K562 (cell line): ENCODE data around the gene PCNX2. TPM values are rescaled to one million over a fixed set of nuclear protein-coding genes. Genes with fewer than 3 reads are reported as not detected.

ENCODE experiments used
- CBFA2T3 ChIP-seq: fragments of 450-650 bp; IDR thresholded peaks from 2 replicates; pipeline ENCODE4 v1.6.1; 2017
- KDM1A ChIP-seq, 2 experiments: fragments of 450-650 bp; IDR thresholded peaks; 2 replicates each; pipeline ENCODE4 v1.6.1; 2016; ENCODE audit warnings: mild to moderate bottlenecking in 2 of 2
- MEIS2 ChIP-seq: fragments of 450-650 bp; IDR thresholded peaks from 2 replicates; pipeline ENCODE4 v1.6.1; 2014; ENCODE audit warnings: mild to moderate bottlenecking; ENCODE audit not compliant: partially characterized antibody
- MTF1 ChIP-seq: fragments of 250-450 bp; sonication (Bioruptor Pico); IDR thresholded peaks from 2 replicates; pipeline ENCODE4 v1.9.0; 2021; ENCODE audit warnings: moderate library complexity, mild to moderate bottlenecking, inconsistent platforms, borderline replicate concordance
- NFE2 ChIP-seq: IDR thresholded peaks from 2 replicates; pipeline ENCODE4 v1.6.1; 2014; ENCODE audit warnings: antibody characterized with exemption, low read depth
- NFE2L1 ChIP-seq: fragments of 450-650 bp; IDR thresholded peaks from 2 replicates; pipeline ENCODE4 v1.6.1; 2016; ENCODE audit warnings: missing genetic modification characterization, low read depth, mild to moderate bottlenecking, missing compliant biosample characterization, moderate library complexity, borderline replicate concordance
- NR1H2 ChIP-seq: sonication (generic); formaldehyde crosslinking; IDR thresholded peaks from 2 replicates; pipeline ENCODE4 v1.4.0; 2020; ENCODE audit warnings: mild to moderate bottlenecking, missing genetic modification reagents
- PTTG1 ChIP-seq: fragments of 450-650 bp; IDR thresholded peaks from 2 replicates; pipeline ENCODE4 v1.6.1; 2016; ENCODE audit warnings: low read depth, mild to moderate bottlenecking, missing genetic modification characterization, missing compliant biosample characterization
- SMARCA4 ChIP-seq: fragments of 450-650 bp; IDR thresholded peaks from 2 replicates; pipeline ENCODE4 v1.6.1; 2016
- TSC22D4 ChIP-seq: fragments of 450-650 bp; IDR thresholded peaks from 2 replicates; pipeline ENCODE4 v1.6.1; 2016; ENCODE audit warnings: missing genetic modification characterization, missing biosample characterization, control low read depth
- ZNF143 ChIP-seq: sonication (generic); formaldehyde crosslinking; IDR thresholded peaks from 2 replicates; pipeline ENCODE4 v1.9.0; 2022; ENCODE audit warnings: mild to moderate bottlenecking, missing genetic modification reagents
- ZNF354B ChIP-seq: fragments of 250-450 bp; sonication (Bioruptor Pico); IDR thresholded peaks from 2 replicates; pipeline ENCODE4 v1.4.0; 2020
- polyA plus RNA-seq, 8 experiments: library from polyadenylated mRNA; depleted of rRNA in 4 of 8; stranded (reverse) in 5 of 8; unstranded in 3 of 8; fragments of >200 nt; fragmentation: Nextera tagmentation in 2 of 8; fragmentation: Illumina TruSeq in 1 of 8; extraction: Ambion mirVana in 2 of 8; extraction: Trizol in 1 of 8; gene quantifications; 2 replicates each; pipeline versions ENCODE4 v1.2.1 to v1.2.3, GENCODE V29; 2011 to 2014; ENCODE audit warnings: inconsistent platforms in 1 of 8, missing spikeins in 1 of 8
- total RNA-seq, 7 experiments: library from RNA; depleted of rRNA in 6 of 7; stranded (reverse); fragments of >200 nt in 6 of 7; fragmentation: Illumina TruSeq in 2 of 7; extraction: Trizol in 2 of 7; gene quantifications; 2 replicates each; pipeline versions ENCODE4 v1.2.1 to v1.2.3, GENCODE V29; 2011 to 2021; ENCODE audit warnings: low replicate concordance in 1 of 7
- TF ChIP-seq, protein P1 (sequence below): sonication (generic); formaldehyde crosslinking; IDR thresholded peaks from 2 replicates; pipeline ENCODE4 v1.8.0; 2023; ENCODE audit warnings: missing genetic modification reagents, mild to moderate bottlenecking, borderline replicate concordance
- TF ChIP-seq, protein P2 (sequence below), 2 experiments: fragments of 450-650 bp; formaldehyde crosslinking in 1 of 2; IDR thresholded peaks; 2 replicates each; pipeline versions ENCODE4 v1.4.0 to v1.6.1; 2014 to 2020; ENCODE audit warnings: mild to moderate bottlenecking in 2 of 2, borderline replicate concordance in 1 of 2, low read depth in 1 of 2

Gene PCNX2
- total and polyA plus RNA-seq, 9 of the 15 experiments (the other 6 are each of a cell fraction or from before 2014, with no cell fraction given) = 0.07 to 0.33 TPM; not detected in 7

DNA sequence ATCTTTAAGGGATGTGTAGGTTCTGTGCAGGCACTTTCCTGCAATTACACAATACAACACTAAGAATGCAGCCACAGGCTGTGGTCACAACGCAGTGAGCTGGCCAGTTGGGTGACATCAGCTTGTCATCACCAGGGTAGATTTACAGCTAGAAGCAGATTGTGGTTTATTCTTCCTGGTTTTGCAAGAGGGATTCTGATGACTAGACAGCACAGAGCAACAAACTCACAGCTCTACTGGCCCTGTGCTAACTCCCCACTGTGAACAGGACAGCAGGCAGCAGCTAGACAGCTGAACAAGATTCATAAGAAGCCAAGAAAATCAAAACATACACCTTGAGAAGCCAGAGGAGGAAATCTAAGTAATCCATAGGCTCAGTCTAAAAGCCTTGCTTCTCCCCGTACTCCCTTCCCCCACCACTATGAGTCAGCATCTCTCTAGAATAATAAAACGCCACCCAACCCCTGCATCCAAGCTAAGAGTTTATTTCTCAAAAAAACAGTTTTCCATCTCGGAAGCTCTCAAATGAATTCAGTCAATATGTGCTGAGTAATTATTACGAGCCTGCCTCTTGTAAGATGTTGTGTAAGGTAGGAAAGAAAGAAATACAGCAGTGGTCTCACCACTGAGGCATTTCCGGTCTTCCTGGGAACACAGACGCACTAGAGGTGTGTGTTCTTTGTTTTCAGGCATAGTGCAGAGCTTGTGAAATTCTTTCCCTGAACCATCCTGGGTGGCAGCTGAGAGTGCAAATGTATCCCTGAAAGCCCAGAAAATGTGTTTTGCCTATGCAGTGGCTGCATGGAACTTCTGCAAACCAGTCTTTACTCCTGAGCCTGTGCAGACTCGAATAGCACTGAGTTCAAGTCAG, 182.3 kb downstream of the PCNX2 start (continued):
- TF ChIP-seq, protein P1, sequence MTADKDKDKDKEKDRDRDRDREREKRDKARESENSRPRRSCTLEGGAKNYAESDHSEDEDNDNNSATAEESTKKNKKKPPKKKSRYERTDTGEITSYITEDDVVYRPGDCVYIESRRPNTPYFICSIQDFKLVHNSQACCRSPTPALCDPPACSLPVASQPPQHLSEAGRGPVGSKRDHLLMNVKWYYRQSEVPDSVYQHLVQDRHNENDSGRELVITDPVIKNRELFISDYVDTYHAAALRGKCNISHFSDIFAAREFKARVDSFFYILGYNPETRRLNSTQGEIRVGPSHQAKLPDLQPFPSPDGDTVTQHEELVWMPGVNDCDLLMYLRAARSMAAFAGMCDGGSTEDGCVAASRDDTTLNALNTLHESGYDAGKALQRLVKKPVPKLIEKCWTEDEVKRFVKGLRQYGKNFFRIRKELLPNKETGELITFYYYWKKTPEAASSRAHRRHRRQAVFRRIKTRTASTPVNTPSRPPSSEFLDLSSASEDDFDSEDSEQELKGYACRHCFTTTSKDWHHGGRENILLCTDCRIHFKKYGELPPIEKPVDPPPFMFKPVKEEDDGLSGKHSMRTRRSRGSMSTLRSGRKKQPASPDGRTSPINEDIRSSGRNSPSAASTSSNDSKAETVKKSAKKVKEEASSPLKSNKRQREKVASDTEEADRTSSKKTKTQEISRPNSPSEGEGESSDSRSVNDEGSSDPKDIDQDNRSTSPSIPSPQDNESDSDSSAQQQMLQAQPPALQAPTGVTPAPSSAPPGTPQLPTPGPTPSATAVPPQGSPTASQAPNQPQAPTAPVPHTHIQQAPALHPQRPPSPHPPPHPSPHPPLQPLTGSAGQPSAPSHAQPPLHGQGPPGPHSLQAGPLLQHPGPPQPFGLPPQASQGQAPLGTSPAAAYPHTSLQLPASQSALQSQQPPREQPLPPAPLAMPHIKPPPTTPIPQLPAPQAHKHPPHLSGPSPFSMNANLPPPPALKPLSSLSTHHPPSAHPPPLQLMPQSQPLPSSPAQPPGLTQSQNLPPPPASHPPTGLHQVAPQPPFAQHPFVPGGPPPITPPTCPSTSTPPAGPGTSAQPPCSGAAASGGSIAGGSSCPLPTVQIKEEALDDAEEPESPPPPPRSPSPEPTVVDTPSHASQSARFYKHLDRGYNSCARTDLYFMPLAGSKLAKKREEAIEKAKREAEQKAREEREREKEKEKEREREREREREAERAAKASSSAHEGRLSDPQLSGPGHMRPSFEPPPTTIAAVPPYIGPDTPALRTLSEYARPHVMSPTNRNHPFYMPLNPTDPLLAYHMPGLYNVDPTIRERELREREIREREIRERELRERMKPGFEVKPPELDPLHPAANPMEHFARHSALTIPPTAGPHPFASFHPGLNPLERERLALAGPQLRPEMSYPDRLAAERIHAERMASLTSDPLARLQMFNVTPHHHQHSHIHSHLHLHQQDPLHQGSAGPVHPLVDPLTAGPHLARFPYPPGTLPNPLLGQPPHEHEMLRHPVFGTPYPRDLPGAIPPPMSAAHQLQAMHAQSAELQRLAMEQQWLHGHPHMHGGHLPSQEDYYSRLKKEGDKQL (CRISPR knock-in tag) = no peak
- TF ChIP-seq ZNF354B (no peak), NFE2L1 (tag) (peak; percentile 59), ZNF143 (no peak), TSC22D4 (no peak), NR1H2 (CRISPR knock-in tag) (no peak), NFE2 (peak; percentile 86), SMARCA4 (peak; percentile 87), PTTG1 (tag) (no peak), MEIS2 (peak; percentile 100), KDM1A (IDR thresholded peaks at IDR 0.05) (peak; percentile 91 to 93), CBFA2T3 (peak; percentile 61), MTF1 (CRISPR knock-in tag) (no peak)
- TF ChIP-seq, protein P2, sequence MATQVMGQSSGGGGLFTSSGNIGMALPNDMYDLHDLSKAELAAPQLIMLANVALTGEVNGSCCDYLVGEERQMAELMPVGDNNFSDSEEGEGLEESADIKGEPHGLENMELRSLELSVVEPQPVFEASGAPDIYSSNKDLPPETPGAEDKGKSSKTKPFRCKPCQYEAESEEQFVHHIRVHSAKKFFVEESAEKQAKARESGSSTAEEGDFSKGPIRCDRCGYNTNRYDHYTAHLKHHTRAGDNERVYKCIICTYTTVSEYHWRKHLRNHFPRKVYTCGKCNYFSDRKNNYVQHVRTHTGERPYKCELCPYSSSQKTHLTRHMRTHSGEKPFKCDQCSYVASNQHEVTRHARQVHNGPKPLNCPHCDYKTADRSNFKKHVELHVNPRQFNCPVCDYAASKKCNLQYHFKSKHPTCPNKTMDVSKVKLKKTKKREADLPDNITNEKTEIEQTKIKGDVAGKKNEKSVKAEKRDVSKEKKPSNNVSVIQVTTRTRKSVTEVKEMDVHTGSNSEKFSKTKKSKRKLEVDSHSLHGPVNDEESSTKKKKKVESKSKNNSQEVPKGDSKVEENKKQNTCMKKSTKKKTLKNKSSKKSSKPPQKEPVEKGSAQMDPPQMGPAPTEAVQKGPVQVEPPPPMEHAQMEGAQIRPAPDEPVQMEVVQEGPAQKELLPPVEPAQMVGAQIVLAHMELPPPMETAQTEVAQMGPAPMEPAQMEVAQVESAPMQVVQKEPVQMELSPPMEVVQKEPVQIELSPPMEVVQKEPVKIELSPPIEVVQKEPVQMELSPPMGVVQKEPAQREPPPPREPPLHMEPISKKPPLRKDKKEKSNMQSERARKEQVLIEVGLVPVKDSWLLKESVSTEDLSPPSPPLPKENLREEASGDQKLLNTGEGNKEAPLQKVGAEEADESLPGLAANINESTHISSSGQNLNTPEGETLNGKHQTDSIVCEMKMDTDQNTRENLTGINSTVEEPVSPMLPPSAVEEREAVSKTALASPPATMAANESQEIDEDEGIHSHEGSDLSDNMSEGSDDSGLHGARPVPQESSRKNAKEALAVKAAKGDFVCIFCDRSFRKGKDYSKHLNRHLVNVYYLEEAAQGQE (IDR thresholded peaks at IDR 0.05; ENCODE audit: borderline replicate concordance) = peak; percentile 8; the same call in 1 of the 2 replicates
- TF ChIP-seq, protein P2 (CRISPR knock-in tag; IDR thresholded peaks at IDR 0.05; ENCODE audit: low read depth) = no peak
